ENCODE data around the gene AKT1. TPM values are rescaled to one million over a fixed set of nuclear protein-coding genes. Genes with fewer than 3 reads are reported as not detected.

Gene AKT1
- total and polyA plus RNA-seq, 2 of the 13 experiments (the other 11 are each of a cell fraction or from before 2014, with no cell fraction given), result 96.2 to 116 TPM

DNA sequence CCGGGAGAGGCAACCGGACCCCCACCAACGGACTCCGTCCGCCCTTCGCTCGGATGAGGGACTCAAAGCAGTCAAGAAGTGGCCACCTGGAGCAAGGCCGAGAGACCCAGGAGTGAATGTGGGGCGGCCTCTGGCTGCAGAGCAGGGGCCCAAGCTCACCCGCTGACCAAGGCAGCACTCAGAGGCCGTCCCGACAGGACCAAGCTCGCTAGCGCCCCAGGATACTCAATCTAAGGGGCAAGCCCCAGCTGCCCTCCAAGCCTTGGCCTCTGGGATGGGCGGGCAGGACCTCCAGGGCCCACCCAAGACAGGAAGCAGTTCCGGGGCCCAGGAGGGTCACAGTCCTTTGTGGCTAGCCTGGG, 936 bp downstream of the AKT1 start (continued):
- TF ChIP-seq, protein P1, sequence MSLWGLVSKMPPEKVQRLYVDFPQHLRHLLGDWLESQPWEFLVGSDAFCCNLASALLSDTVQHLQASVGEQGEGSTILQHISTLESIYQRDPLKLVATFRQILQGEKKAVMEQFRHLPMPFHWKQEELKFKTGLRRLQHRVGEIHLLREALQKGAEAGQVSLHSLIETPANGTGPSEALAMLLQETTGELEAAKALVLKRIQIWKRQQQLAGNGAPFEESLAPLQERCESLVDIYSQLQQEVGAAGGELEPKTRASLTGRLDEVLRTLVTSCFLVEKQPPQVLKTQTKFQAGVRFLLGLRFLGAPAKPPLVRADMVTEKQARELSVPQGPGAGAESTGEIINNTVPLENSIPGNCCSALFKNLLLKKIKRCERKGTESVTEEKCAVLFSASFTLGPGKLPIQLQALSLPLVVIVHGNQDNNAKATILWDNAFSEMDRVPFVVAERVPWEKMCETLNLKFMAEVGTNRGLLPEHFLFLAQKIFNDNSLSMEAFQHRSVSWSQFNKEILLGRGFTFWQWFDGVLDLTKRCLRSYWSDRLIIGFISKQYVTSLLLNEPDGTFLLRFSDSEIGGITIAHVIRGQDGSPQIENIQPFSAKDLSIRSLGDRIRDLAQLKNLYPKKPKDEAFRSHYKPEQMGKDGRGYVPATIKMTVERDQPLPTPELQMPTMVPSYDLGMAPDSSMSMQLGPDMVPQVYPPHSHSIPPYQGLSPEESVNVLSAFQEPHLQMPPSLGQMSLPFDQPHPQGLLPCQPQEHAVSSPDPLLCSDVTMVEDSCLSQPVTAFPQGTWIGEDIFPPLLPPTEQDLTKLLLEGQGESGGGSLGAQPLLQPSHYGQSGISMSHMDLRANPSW (CRISPR knock-in tag; IDR thresholded peaks at IDR 0.05; ENCODE audit: borderline replicate concordance), result no peak
- 0 out of 2 replicates have a peak, but pooled peaks have one; percentile 55 for TF ChIP-seq ZBTB42 (CRISPR knock-in tag; IDR thresholded peaks at IDR 0.05)
- no peak for TF ChIP-seq ZMYM2 (CRISPR knock-in tag; IDR thresholded peaks at IDR 0.05)
- TF ChIP-seq SOX6 (IDR thresholded peaks at IDR 0.05), result no peak
- TF ChIP-seq SOX6 (CRISPR knock-in tag; IDR thresholded peaks at IDR 0.05), result no peak
- no peak for TF ChIP-seq CEBPG (CRISPR knock-in tag; IDR thresholded peaks at IDR 0.05)
- no peak for TF ChIP-seq SMAD1 (CRISPR knock-in tag; IDR thresholded peaks at IDR 0.05; ENCODE audit: borderline replicate concordance, low read depth)
- no peak for TF ChIP-seq ZNF367 (CRISPR knock-in tag; IDR thresholded peaks at IDR 0.05; ENCODE audit: borderline replicate concordance)
- TF ChIP-seq JDP2 (CRISPR knock-in tag; IDR thresholded peaks at IDR 0.05; ENCODE audit: borderline replicate concordance), result no peak
- TF ChIP-seq WIZ (CRISPR knock-in tag; IDR thresholded peaks at IDR 0.05), result no peak
- no peak for TF ChIP-seq ZNF292 (CRISPR knock-in tag; IDR thresholded peaks at IDR 0.05; ENCODE audit: borderline replicate concordance, low read depth)
- TF ChIP-seq, protein P2, sequence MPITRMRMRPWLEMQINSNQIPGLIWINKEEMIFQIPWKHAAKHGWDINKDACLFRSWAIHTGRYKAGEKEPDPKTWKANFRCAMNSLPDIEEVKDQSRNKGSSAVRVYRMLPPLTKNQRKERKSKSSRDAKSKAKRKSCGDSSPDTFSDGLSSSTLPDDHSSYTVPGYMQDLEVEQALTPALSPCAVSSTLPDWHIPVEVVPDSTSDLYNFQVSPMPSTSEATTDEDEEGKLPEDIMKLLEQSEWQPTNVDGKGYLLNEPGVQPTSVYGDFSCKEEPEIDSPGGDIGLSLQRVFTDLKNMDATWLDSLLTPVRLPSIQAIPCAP (CRISPR knock-in tag; IDR thresholded peaks at IDR 0.05; ENCODE audit: low read depth), result no peak
- no peak for TF ChIP-seq TOPORS (CRISPR knock-in tag; IDR thresholded peaks at IDR 0.05)
- TF ChIP-seq, protein P3, sequence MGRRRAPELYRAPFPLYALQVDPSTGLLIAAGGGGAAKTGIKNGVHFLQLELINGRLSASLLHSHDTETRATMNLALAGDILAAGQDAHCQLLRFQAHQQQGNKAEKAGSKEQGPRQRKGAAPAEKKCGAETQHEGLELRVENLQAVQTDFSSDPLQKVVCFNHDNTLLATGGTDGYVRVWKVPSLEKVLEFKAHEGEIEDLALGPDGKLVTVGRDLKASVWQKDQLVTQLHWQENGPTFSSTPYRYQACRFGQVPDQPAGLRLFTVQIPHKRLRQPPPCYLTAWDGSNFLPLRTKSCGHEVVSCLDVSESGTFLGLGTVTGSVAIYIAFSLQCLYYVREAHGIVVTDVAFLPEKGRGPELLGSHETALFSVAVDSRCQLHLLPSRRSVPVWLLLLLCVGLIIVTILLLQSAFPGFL (CRISPR knock-in tag; IDR thresholded peaks at IDR 0.05), result peak; percentile 83; the same call in 1 of the 2 replicates
- TF ChIP-seq ZNF138 (CRISPR knock-in tag; IDR thresholded peaks at IDR 0.05; ENCODE audit: low read depth), result no peak
- no peak for TF ChIP-seq NKX3-1 (CRISPR knock-in tag; IDR thresholded peaks at IDR 0.05)
- no peak for TF ChIP-seq ZNF44 (CRISPR knock-in tag; IDR thresholded peaks at IDR 0.05)
- no peak for TF ChIP-seq ZNF83 (CRISPR knock-in tag; IDR thresholded peaks at IDR 0.05; ENCODE audit: borderline replicate concordance)
- TF ChIP-seq NR3C1 (CRISPR knock-in tag; IDR thresholded peaks at IDR 0.05), result no peak
- no peak for TF ChIP-seq HDAC1 (CRISPR knock-in tag; IDR thresholded peaks at IDR 0.05)
- TF ChIP-seq MTF1 (CRISPR knock-in tag; IDR thresholded peaks at IDR 0.05), result no peak
- no peak for TF ChIP-seq ZNF3 (CRISPR knock-in tag; IDR thresholded peaks at IDR 0.05)
- TF ChIP-seq MED13 (CRISPR knock-in tag; IDR thresholded peaks at IDR 0.05), result no peak
- TF ChIP-seq EEA1 (CRISPR knock-in tag; IDR thresholded peaks at IDR 0.05; ENCODE audit: borderline replicate concordance), result no peak
- TF ChIP-seq ZNF570 (CRISPR knock-in tag; IDR thresholded peaks at IDR 0.05; ENCODE audit: borderline replicate concordance), result no peak
- no peak for TF ChIP-seq ZNF329 (CRISPR knock-in tag; IDR thresholded peaks at IDR 0.05; ENCODE audit: low read depth)
- TF ChIP-seq NFKB2 (CRISPR knock-in tag; IDR thresholded peaks at IDR 0.05; ENCODE audit: borderline replicate concordance), result peak; percentile 23; the same call in 1 of the 2 replicates
